ENCODE measurements around the gene TBC1D19.
"Not testable (repeated sequence)": the region's sequence is repeated elsewhere in the genome, so short reads cannot be mapped to it uniquely, and the experiment has no call there.

Gene TBC1D19

DNA sequence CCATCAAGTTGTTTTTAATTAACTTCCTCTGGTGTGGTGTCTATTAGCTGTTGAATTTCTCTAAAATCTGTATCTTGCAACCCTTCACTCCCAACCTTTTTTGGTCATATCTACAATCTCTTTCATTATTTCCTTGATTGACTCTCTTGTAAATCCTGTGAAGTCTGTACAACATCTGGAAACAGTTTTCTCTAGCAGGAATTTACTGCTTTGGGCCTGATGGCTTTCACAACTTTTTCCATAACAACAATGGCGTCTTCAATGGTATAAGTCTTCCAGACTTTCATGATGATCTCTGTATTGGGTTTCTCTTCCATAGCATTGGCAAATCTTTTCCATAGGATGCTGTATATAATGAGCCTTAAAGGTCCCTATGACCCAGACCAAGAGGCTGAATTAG is 49.0 kb downstream of the TBC1D19 start:
- Histone ChIP-seq H3K27me3 (ENCODE audit: control insufficient read depth, low read length) (no peaks in the 10 kb centered on the region), H3K27ac (ENCODE audit: low read depth, low read length) (no peak overlapping the region), H3F3A (ENCODE audit: control insufficient read depth, insufficient read depth) (no peaks in the 10 kb centered on the region), H3K4me1 (ENCODE audit: control insufficient read depth, low read length) (no peaks in the 10 kb centered on the region), H3K9me2 (replicated peaks; ENCODE audit: control insufficient read depth, low read length) (peaks cover 3% of the 10 kb centered on the region; the same call in 1 of the 2 replicates), H3K4me2 (ENCODE audit: low read length) (no peak overlapping the region), H3K4me3 (ENCODE audit: low read length) (no peak overlapping the region), H4K20me1 (ENCODE audit: control insufficient read depth, insufficient read depth, low read depth, low read length) (no peaks in the 10 kb centered on the region), H3K9me3 (ENCODE audit: control insufficient read depth, insufficient read depth, low read length) (no peaks in the 10 kb centered on the region), H3K36me3 (ENCODE audit: control insufficient read depth, low read length) (no peaks in the 10 kb centered on the region), H3K79me2 (ENCODE audit: control insufficient read depth, low read length) (no peaks in the 10 kb centered on the region)
- TF ChIP-seq EZH2phosphoT487 (IDR thresholded peaks at IDR 0.05; ENCODE audit: borderline replicate concordance, low read length), result no peak

DNA sequence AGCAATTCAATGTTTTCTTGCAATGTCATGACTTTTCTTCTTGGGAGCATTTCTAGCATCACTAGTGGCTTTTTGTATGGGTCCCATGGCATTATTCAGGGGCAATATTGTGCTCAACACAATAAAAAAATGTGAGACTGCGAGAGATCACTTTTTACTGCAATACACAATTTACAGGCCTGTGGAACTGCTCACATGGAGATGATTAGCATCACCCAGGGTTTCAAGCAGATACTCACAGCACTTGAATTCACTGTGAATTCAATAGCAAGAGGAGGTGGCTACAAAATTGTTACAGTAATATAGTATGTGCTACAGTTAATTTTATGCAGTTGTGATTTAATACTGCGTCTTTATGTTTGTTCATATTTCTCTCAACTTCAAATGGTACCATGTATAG is 50.4 kb downstream of the TBC1D19 start:
- Histone ChIP-seq H3K27ac (ENCODE audit: low read depth, low read length) (no peak overlapping the region), H3K36me3 (ENCODE audit: control insufficient read depth, low read length) (peaks cover 2% of the 10 kb centered on the region; the same call in 1 of the 2 replicates)

GRCh38 chr4:26636458-26636857 is 52.6 kb downstream of the TBC1D19 start:
- Histone ChIP-seq H3K4me3 (ENCODE audit: low read length) (no peak overlapping the region), H3K27me3 (ENCODE audit: control insufficient read depth, low read length) (no peaks in the 10 kb centered on the region), H3K4me2 (ENCODE audit: low read length) (no peak overlapping the region), H3K79me2 (ENCODE audit: control insufficient read depth, low read length) (no peaks in the 10 kb centered on the region), H3K9me3 (ENCODE audit: control insufficient read depth, insufficient read depth, low read length) (no peaks in the 10 kb centered on the region), H3K27ac (ENCODE audit: low read depth, low read length) (no peak overlapping the region), H4K20me1 (ENCODE audit: control insufficient read depth, insufficient read depth, low read depth, low read length) (no peaks in the 10 kb centered on the region), H3K36me3 (ENCODE audit: control insufficient read depth, low read length) (peaks cover 8% of the 10 kb centered on the region; the same call in 1 of the 2 replicates), H3K4me1 (ENCODE audit: control insufficient read depth, low read length) (no peaks in the 10 kb centered on the region), H3F3A (ENCODE audit: control insufficient read depth, insufficient read depth) (no peaks in the 10 kb centered on the region), H3K9me2 (replicated peaks; ENCODE audit: control insufficient read depth, low read length) (peaks cover 3% of the 10 kb centered on the region; the same call in 1 of the 2 replicates)
- TF ChIP-seq EZH2phosphoT487 (IDR thresholded peaks at IDR 0.05; ENCODE audit: borderline replicate concordance, low read length) (no peak), CTCF (IDR thresholded peaks at IDR 0.05; ENCODE audit: low read depth, low read length, poor library complexity, severe bottlenecking) (no peak)

More for the DNA sequence above, 50.4 kb downstream of the TBC1D19 start:
- H3K4me2 ChIP-seq (ENCODE audit: low read length), result no peak overlapping the region
- no peaks in the 10 kb centered on the region for H4K20me1 ChIP-seq (ENCODE audit: control insufficient read depth, insufficient read depth, low read depth, low read length)
- H3K4me1 ChIP-seq (ENCODE audit: control insufficient read depth, low read length), result no peaks in the 10 kb centered on the region
- H3K79me2 ChIP-seq (ENCODE audit: control insufficient read depth, low read length), result no peaks in the 10 kb centered on the region
- TF ChIP-seq EZH2phosphoT487 (IDR thresholded peaks at IDR 0.05; ENCODE audit: borderline replicate concordance, low read length) (no peak), CTCF (IDR thresholded peaks at IDR 0.05; ENCODE audit: low read depth, low read length, poor library complexity, severe bottlenecking) (no peak)
- no peak overlapping the region for H3K4me3 ChIP-seq (ENCODE audit: low read length)
- no peaks in the 10 kb centered on the region for H3F3A ChIP-seq (ENCODE audit: control insufficient read depth, insufficient read depth)
- no peaks in the 10 kb centered on the region for H3K27me3 ChIP-seq (ENCODE audit: control insufficient read depth, low read length)
- no peaks in the 10 kb centered on the region for H3K9me3 ChIP-seq (ENCODE audit: control insufficient read depth, insufficient read depth, low read length)
- peaks cover 3% of the 10 kb centered on the region; the same call in 1 of the 2 replicates for H3K9me2 ChIP-seq (replicated peaks; ENCODE audit: control insufficient read depth, low read length)

DNA sequence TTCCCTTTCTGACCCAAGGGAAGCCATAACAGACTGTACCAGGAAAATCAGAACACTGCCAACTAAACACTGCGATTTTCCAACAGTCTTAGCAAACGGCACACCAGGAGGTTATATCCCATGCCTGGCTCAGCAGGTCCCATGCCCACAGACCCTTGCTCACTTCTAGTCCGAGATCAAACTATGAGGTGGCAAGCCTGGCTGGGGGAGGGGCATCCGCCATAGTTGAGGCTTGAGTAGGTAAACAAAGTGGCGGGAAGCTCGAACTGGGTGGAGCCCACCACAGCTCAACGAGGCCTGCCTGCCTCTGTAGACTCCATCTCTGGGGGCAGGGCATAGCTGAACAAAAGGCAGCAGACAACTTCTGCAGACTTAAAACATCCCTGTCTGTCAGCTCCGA is 56.8 kb downstream of the TBC1D19 start:
- not testable (repeated sequence) for H3K9me3 ChIP-seq (ENCODE audit: control insufficient read depth, insufficient read depth, low read length); H3K79me2 ChIP-seq (ENCODE audit: control insufficient read depth, low read length); H3K27me3 ChIP-seq (ENCODE audit: control insufficient read depth, low read length); H3K9me2 ChIP-seq (replicated peaks; ENCODE audit: control insufficient read depth, low read length); H3K4me2 ChIP-seq (ENCODE audit: low read length); H3K36me3 ChIP-seq (ENCODE audit: control insufficient read depth, low read length); H4K20me1 ChIP-seq (ENCODE audit: control insufficient read depth, insufficient read depth, low read depth, low read length); H3K4me3 ChIP-seq (ENCODE audit: low read length); H3K4me1 ChIP-seq (ENCODE audit: control insufficient read depth, low read length); H3K27ac ChIP-seq (ENCODE audit: low read depth, low read length); H3F3A ChIP-seq (ENCODE audit: control insufficient read depth, insufficient read depth)

Data from DOHH2 (cell line).